Measurements from ENCODE around the gene ASTN2. TPM values are rescaled to one million over a fixed set of nuclear protein-coding genes. Genes with fewer than 3 reads are reported as not detected.

The ASTN2 gene
- total RNA-seq, 1 experiment from 2014 or later, result 4.8 TPM

GRCh38 chr9:116434314-116434713, 980.5 kb downstream of the ASTN2 start:
- H4K20me1 ChIP-seq (ENCODE audit: insufficient read depth), result no peaks in the 10 kb centered on the region
- POLR2A ChIA-PET, result no interaction called here
- RAD21 ChIA-PET (ENCODE audit: low non-redundant PET in 1 of 2, low total read pairs in 2 of 2, uncharacterized antibody in 2 of 2, unreplicated experiment in 2 of 2), result no interaction called here
- no peaks in the 10 kb centered on the region for H3K79me2 ChIP-seq (ENCODE audit: insufficient read depth, low read length)
- no peaks in the 10 kb centered on the region for H3K4me1 ChIP-seq (ENCODE audit: control insufficient read depth in 1 of 2, insufficient read depth in 2 of 2, low read length in 2 of 2)
- H3K9ac ChIP-seq (ENCODE audit: low read length), result no peak overlapping the region
- no peak overlapping the region for H2AFZ ChIP-seq (ENCODE audit: low read depth, low read length, poor library complexity, severe bottlenecking)
- H3K36me3 ChIP-seq (ENCODE audit: control insufficient read depth in 1 of 2, insufficient read depth in 2 of 2, low read length in 2 of 2), result no peaks in the 10 kb centered on the region
- H3K9me3 ChIP-seq (ENCODE audit: control insufficient read depth in 1 of 2, insufficient read depth in 1 of 2, low read depth in 1 of 2, low read length in 2 of 2), result no peaks in the 10 kb centered on the region
- intact Hi-C loops (cut with micrococcal nuclease), result no loop called here
- CTCF ChIA-PET, result no interaction called here
- H3K9me2 ChIP-seq (ENCODE audit: insufficient read depth), result no peaks in the 10 kb centered on the region
- no peak for TF ChIP-seq TCF7L2 (IDR thresholded peaks at IDR 0.05; ENCODE audit: borderline replicate concordance, extremely low read depth, insufficient read depth, insufficient read length)
- no peak for TF ChIP-seq SP1 (IDR thresholded peaks at IDR 0.05; ENCODE audit: low read depth)
- TF ChIP-seq, protein P1, sequence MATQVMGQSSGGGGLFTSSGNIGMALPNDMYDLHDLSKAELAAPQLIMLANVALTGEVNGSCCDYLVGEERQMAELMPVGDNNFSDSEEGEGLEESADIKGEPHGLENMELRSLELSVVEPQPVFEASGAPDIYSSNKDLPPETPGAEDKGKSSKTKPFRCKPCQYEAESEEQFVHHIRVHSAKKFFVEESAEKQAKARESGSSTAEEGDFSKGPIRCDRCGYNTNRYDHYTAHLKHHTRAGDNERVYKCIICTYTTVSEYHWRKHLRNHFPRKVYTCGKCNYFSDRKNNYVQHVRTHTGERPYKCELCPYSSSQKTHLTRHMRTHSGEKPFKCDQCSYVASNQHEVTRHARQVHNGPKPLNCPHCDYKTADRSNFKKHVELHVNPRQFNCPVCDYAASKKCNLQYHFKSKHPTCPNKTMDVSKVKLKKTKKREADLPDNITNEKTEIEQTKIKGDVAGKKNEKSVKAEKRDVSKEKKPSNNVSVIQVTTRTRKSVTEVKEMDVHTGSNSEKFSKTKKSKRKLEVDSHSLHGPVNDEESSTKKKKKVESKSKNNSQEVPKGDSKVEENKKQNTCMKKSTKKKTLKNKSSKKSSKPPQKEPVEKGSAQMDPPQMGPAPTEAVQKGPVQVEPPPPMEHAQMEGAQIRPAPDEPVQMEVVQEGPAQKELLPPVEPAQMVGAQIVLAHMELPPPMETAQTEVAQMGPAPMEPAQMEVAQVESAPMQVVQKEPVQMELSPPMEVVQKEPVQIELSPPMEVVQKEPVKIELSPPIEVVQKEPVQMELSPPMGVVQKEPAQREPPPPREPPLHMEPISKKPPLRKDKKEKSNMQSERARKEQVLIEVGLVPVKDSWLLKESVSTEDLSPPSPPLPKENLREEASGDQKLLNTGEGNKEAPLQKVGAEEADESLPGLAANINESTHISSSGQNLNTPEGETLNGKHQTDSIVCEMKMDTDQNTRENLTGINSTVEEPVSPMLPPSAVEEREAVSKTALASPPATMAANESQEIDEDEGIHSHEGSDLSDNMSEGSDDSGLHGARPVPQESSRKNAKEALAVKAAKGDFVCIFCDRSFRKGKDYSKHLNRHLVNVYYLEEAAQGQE (IDR thresholded peaks at IDR 0.05; ENCODE audit: low read depth), result no peak
- no peak for TF ChIP-seq YY1 (IDR thresholded peaks at IDR 0.05; ENCODE audit: extremely low read depth, insufficient replicate concordance, low read depth, low read length)
- TF ChIP-seq ELF1 (IDR thresholded peaks at IDR 0.05; ENCODE audit: borderline replicate concordance, low read depth), result no peak
- no peak for TF ChIP-seq MAX (IDR thresholded peaks at IDR 0.05)
- no peak overlapping the region for H3K4me2 ChIP-seq (ENCODE audit: low read length)
- BruUV-seq (replicated peaks), result no TSS peak
- DNase-seq (ENCODE audit: low read depth, low spot score) (no peak), ATAC-seq (no peak)
- no peaks in the 10 kb centered on the region for H3K27me3 ChIP-seq (ENCODE audit: insufficient read depth, low read length)
- H3K27ac ChIP-seq (ENCODE audit: low read depth, low read length), result no peak overlapping the region
- H3K4me3 ChIP-seq (replicated peaks in 1 of 2; ENCODE audit: low read depth in 1 of 2, low read length in 2 of 2), result no peak overlapping the region

GRCh38 chr9:116432051-116432450, 982.8 kb downstream of the ASTN2 start:
- ChIA-PET POLR2A (no interaction called here), RAD21 (ENCODE audit: low non-redundant PET in 1 of 2, low total read pairs in 2 of 2, uncharacterized antibody in 2 of 2, unreplicated experiment in 2 of 2) (no interaction called here), CTCF (no interaction called here)
- Histone ChIP-seq H3K4me3 (replicated peaks in 1 of 2; ENCODE audit: low read depth in 1 of 2, low read length in 2 of 2) (no peak overlapping the region), H3K9me2 (ENCODE audit: insufficient read depth) (no peaks in the 10 kb centered on the region), H3K27ac (ENCODE audit: low read depth, low read length) (no peak overlapping the region), H2AFZ (ENCODE audit: low read depth, low read length, poor library complexity, severe bottlenecking) (no peak overlapping the region), H3K27me3 (ENCODE audit: insufficient read depth, low read length) (no peaks in the 10 kb centered on the region), H3K36me3 (ENCODE audit: control insufficient read depth in 1 of 2, insufficient read depth in 2 of 2, low read length in 2 of 2) (no peaks in the 10 kb centered on the region), H3K9ac (ENCODE audit: low read length) (no peak overlapping the region), H4K20me1 (ENCODE audit: insufficient read depth) (no peaks in the 10 kb centered on the region), H3K4me2 (ENCODE audit: low read length) (no peak overlapping the region), H3K4me1 (ENCODE audit: control insufficient read depth in 1 of 2, insufficient read depth in 2 of 2, low read length in 2 of 2) (no peaks in the 10 kb centered on the region), H3K79me2 (ENCODE audit: insufficient read depth, low read length) (no peaks in the 10 kb centered on the region), H3K9me3 (ENCODE audit: control insufficient read depth in 1 of 2, insufficient read depth in 1 of 2, low read depth in 1 of 2, low read length in 2 of 2) (no peaks in the 10 kb centered on the region)
- no TSS peak for BruUV-seq (replicated peaks)
- ATAC-seq, result no peak
- intact Hi-C loops (cut with micrococcal nuclease), result no loop called here
- no peak for DNase-seq (ENCODE audit: low read depth, low spot score)
- no peak for TF ChIP-seq YY1 (IDR thresholded peaks at IDR 0.05; ENCODE audit: extremely low read depth, insufficient replicate concordance, low read depth, low read length)
- TF ChIP-seq SRF (IDR thresholded peaks at IDR 0.05; ENCODE audit: low read depth), result no peak
- TF ChIP-seq EZH2phosphoT487 (IDR thresholded peaks at IDR 0.05; ENCODE audit: borderline replicate concordance), result no peak
- TF ChIP-seq SP1 (IDR thresholded peaks at IDR 0.05; ENCODE audit: low read depth), result no peak
- no peak for TF ChIP-seq EZH2 (IDR thresholded peaks at IDR 0.05)
